Activated naive CD4-positive, alpha-beta T cell (primary cell): ENCODE measurements around the gene BTN2A1.

Experiments used
- DNase-seq, 4 experiments: peaks; one replicate each; lab custom pipeline; 2025; lab: John Stamatoyannopoulos, UW

The BTN2A1 gene

DNA sequence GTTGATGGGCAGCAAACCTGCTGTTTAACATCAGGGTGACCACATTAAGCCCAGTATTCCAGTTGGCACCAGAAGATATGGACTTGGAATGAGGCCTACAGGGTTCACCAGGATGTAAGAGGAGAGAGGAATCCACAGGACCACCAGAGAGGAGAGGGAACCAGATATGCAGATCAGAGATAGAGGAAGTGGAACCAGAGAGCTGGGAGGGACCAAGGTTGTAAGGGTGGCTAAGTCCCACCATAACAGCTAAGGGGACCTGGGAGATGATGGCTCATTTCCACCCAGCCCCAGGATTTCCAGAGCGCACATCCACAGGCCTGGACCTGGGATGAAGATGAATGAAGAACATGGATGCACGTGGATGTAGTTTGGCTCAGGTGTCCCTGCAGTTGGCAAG, 11.1 kb downstream of the BTN2A1 start:
- DNase-seq: no peak

DNA sequence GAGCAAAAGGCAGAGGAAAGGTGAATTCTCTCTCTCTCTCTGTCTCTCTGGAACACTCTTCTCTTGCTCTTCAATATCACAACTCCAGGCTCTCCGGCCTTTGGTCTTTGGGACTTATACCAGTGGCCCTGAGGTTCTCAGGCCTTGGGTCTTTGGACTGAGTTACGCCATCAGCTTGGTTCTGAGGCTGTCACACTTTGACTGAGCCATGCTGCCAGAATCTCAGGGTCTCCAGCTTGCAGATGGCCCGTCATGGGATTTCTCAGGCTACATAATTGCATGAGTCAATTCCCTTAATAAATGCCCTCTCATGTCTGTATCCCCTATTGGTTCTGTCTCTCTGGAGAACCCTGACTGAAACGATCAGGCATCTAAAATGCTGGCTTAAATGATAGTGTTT, 12.9 kb downstream of the BTN2A1 start:
- no peak for DNase-seq

DNA sequence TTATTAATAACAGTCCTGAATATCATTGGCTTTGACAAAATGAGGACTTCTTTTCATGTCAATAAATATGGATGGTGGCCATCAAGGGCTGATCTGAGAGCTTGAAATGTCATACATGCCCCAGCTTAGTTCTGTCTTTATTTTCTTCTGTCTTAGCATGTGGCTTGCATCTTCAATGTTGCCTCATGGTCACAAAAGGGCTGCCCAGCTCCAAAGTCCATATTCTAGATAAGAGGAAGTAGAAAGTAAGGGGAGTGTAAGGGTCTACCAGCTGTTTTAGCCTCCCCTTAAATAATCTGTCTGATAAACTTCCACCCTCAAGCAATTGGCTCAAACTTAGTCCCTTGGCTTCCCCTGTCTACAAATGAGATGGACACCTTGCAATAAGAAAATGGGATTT, 14.2 kb downstream of the BTN2A1 start:
- DNase-seq: no peak

DNA sequence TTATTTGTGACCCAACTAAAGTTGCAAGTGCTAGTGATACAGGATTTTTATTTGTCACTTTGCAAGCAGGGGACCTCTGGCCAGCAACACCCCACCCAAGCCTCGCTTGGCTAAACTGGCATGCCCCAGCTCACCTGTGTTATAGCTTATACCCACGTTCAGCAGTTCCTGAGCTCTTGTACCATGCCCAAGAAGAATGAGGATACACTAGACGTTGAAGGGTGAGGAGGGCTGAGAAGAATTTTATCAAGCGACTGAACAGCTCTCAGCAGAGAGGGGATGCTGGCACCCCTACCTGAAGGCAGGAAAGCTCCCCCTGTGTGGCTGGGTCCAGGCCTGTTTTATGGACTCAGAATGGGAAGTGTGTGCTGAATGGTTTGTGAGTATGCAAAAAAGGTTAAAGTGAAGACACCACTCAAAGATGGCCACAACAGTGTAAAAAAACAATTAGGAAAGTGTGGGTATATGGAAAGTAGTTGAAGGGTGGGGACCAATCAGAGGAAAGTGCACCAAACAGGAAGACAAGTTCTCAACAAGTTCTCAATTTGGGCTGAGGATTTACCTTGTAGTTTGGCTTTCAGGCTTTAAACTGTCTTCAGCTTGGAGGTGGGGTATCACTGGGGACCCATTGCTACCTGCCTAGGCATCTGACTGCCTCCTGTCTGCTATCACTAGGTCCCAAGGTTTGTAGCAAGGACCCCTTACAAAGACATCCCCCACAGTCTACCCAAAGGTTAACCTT, 15.0 kb downstream of the BTN2A1 start:
- DNase-seq: no peak

DNA sequence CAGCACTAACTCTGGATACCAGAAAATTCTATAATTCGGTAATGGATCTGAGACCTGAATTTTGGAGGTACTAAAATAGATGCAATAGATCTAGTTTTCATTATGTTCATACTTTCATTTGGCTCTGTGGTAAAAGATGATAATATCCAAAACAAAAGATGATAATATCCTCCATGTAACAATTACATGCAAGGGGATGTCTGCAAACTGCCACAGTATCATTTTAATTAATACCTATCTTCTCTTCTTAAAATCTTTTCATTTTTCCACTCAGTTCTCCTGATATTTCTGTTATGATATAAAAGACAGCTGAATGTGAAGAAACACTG, 15.6 kb downstream of the BTN2A1 start:
- no peak for DNase-seq

DNA sequence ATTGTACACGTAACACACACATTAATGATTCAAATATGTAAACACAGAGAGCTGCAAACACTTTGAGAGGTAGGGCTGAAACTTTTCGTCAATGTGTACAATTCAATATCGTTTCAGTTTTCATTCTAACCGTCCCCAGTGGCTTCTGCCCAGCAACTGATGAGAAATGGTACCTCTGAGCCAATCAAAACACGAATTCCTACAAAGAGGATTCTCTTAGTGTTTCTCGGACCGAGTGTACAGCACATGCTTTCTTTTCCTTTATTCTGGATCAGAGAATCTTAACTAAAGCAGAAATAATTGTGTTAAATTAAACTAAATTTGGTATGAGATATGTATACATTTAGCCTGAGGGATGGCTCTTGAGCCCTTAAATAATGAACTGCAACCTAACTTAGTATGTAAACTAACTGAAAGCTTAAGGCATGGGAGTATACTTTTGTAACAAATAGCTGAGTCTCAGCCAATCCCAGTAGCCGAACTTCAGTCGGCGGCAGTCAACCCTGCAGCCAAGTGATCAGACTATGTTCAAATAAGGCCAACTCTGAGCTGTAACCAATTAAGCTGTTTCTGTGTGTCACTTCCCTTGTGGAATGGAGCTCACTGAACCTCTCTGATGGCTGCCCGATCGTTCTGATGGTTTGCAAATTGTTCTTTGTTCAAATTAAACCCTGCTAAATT, 16.1 kb downstream of the BTN2A1 start:
- peak; percentile 14 to 60 (median 29) for DNase-seq

DNA sequence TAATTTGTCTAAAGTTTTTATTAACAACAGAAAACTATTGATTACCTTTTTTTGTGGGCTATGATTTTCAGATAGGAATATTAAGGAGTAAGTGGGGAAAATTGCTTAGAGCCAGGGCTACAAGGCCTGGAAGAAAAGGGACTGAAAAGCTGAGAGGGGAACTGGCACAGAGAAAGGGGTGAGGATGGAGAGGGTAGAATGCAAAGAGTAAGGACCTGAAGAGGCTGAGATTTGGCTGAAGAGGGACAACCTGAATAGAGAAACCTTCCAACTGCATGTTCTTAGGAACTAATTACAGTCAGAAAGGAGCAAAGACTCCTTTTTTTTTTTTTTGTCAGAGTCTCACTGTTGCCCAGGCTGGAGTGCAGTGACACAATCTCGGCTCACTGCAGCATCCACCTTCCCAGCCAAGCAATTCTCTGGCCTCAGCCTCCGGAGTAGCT, 16.7 kb downstream of the BTN2A1 start:
- DNase-seq: no peak

DNA sequence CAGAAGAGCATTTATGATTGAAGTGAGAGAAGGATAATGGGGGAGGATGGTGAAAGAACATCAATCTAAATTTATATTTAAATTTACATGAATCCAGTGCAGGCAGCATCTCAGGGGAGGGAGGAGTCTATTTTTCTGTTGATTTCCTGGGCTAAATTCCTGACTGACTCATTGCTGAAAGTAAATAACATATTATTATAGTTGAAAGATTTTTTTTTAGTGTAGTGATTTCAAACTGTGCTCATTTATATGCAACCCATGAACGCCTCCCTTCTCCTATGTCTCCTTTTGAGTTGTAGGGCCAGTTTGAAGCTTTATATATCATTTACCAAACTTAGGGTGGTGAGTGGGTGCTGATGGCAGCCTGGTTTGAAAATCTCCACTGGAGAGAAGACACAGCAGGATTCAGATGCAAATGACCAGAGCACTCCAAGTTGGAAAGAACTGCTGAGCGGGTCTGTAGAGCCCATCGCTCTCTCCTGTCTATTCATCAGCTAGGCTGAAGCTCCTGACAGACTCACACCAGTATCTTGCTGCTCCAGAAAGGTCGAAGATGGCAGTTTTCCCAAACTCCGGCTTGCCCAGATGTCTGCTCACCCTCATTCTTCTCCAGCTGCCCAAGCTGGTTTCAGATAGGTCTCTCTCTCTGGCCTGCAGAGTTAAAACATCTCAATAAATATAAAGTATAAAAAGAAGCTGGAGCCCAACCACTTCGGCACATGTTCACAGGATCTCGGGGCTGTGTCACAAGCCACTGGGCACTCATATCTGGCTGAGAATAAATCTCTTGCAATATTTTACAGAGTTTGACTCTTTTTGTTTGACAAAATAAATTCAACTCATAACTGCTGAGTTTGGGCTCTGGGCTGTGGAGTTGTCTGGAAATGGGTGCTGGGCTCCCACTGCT, 18.3 kb downstream of the BTN2A1 start:
- no peak for DNase-seq

DNA sequence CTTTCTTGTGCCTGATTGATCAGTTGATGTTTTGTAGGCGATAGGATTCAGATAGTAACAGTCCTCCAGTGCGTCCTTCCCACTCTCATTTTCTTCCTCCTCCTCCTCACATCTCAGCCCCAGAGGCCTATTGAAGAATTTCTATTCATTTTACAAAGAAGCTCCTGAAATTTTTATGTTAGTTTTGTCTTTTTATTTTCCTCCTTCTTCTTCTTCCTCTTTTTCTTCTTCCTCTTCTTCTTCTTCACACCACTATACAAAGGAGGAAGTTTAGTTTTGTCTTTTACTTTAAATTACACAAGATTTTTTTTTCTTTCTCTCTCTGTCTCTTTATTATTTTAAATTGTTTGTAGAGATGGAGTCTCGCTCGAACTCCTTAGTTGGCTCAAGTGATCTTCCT, 19.1 kb downstream of the BTN2A1 start:
- DNase-seq: no peak

DNA sequence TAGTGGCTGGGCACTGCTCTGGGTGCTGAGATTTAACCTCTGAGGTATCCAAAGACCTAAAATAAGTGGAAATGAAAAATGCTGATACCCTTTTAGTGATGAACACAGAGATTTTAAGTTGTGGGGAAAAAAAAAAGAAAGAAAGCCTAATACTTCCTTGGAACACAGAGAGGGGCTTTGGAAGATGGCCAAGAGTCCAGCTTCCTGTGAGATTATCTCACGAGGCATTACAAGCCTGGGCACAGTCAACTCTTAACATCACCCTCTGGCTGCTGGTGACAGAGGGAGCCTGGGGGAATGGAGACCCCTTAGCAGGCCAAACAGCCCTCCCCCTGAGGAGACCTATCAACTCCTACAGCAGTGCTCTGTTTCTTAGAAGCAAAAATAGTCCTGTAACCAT, 19.7 kb downstream of the BTN2A1 start:
- DNase-seq: no peak

DNA sequence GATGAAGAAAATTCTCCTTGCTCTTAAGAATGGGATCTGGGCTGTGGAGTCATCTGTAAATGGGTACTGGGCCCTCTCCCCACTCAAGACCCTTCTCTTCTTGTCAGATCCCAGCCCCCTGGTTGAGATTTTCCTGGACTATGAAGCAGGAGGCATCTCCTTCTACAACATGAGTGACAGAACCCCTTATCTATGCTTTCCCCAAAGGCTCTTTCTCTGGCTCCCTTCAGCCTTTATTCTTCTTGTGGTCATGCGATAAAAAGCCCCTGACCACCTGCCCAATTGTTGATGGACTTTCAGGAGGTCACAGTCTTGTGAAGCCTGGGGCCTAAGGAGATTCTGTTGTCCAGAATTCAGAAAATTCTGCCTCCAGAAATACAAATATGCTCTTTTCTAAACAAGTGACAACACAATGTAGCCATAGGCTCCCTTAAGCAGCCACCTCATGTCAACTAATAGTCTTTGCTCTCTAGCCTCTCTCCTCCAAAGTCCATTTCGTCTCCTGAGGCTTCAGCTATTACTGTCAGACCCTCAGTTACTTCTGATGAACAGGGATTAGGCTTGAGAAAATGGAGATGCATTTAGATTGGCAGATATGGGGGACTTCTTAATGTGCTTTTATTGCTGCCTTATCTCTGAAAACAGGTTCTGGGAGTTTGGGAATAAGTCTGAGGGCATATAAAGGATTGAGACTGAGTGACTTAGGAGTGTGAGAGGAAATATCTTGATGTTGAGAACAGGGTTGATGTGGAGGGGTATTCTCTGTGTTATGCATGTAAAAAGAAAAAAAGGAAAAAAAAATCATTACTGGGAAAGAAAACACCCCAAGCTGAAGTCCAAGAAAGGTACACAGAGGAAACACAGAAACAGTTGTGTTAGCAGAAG, 20.6 kb downstream of the BTN2A1 start:
- DNase-seq: no peak

DNA sequence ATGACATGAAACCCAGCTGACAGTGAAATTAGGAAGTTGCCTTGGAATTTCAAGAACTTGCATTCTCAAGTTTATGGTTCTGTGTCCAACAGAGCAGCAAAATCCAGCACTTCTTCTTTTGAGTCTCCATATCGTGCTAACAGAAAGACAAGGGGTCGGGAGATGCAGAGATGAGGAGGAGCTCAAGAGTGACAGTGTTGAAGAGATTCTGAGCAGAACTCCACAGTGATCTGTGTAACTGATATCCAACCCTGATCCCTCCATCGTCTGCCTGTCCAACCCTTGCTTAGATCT, 21.2 kb downstream of the BTN2A1 start:
- no peak for DNase-seq

DNA sequence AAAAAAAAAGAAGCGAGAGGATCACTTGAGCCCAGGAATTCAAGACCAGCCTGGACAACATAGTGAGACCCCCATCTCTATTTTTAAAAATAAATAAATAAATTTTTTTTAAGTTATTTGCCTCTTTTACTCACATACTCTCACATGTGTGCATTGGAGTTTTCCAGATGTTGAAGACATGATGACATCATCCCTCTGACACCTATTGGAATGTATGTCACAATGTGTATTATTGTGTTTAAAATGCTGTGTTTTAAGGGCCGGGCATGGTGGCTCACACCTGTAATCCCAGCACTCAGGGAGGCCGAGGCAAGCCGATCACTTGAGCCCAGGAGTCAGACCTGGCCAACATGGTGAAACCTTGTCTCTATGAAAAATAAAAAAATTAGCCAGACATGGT, 24.6 kb downstream of the BTN2A1 start:
- DNase-seq: no peak

DNA sequence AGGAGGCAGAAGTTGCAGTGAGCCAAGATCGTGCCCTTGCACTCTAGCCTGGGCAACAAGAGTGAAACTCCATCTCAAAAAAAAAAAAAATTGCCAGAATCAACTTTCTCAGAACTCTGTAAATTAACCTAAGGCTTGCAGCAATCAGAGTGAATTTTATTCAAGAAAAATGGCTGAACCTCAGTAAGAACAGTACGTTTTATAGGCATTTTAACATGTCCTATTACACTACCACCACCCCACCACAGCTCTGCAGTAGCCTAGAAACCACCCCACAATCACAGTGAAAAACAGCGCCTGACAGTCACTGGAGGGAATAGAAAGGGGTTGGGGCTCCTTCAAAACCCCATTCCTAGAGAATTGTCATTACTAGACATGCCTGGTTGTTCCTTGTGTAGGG, 26.0 kb downstream of the BTN2A1 start:
- no peak for DNase-seq

DNA sequence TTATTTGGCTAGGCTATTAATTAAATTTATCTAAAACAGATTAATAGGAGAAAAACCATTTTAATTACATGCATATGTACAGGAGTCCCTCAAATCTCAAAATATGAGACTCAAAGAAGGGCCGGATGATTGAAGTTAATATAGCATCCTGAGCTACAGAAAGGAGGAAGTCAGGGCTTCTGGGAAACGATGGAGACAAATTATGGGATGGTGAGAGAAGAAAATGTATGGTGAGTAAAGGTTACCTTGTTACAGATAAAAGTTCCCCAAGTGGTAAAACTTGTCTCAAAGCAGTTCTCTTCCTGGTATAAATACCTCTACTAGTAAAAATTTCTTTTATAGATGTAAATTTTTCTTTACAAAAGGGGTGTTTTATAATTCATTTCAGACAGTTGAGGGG, 26.4 kb downstream of the BTN2A1 start:
- DNase-seq: no peak

DNA sequence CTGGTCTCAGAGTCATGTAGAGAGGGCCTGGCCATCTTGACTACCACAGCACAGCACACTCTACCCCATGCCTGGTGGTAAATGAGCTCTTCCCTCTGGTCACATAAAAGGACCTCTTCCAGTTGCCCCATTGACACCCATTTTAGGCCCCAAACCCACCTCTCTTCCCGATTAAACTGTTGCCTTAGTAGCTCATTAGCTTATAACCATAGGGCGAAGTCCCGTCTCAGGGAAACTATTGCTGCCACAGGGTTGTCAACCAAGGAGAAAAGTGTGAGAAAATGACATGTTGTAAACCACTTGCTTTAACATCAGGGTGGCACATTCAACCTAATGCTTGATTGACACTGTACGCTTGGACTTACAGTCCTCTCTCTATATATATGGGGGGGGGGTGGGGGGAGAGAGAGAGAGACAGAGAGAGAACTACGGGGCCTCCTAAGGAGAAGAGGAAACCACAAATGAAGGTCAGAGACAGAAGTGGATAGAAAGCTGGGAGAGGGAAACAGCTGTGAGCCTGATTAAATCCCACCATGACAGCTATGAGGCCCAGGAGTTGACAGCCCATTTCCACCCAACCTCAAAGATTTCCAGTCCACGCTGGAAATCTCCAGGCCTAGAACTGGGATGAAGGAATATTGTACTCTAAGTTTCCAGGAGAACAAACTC, 27.5 kb downstream of the BTN2A1 start:
- DNase-seq: no peak

DNA sequence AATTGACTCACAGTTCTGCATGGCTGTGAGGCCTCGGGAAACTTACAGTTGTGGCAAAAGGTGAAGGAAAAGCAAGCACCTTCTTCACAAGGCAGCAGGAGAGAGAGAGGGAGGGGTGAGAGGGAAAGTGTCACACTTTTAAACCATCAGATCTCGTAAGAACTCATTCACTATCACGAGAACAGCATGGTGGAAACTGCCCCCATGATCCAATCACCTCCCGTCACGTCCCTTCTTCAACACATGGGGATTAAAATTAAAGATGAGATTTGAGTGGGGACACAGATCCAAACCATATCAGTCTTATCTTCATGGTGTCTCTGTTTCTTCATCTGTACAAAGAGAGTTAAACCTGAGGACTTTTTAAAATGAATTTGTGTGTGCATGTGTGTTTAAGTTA, 28.6 kb downstream of the BTN2A1 start:
- no peak for DNase-seq

DNA sequence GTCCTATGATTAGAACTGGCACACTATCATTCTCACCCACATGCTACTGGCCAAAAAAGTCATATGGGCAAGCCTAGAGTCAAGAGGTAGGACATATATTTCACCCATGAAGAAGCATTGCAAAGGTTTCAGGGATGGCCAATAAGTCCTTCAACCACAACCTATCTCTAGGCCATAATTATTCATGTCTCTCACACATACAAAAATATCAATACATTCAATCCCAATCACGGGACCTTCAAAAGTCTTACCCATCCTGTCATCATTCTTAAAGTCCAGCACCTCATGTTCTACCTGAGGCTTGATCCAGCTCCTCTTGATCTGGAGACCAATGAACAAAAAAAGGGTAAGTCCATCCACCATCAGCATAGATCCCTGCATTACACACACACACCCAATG, 29.7 kb downstream of the BTN2A1 start:
- DNase-seq: no peak

DNA sequence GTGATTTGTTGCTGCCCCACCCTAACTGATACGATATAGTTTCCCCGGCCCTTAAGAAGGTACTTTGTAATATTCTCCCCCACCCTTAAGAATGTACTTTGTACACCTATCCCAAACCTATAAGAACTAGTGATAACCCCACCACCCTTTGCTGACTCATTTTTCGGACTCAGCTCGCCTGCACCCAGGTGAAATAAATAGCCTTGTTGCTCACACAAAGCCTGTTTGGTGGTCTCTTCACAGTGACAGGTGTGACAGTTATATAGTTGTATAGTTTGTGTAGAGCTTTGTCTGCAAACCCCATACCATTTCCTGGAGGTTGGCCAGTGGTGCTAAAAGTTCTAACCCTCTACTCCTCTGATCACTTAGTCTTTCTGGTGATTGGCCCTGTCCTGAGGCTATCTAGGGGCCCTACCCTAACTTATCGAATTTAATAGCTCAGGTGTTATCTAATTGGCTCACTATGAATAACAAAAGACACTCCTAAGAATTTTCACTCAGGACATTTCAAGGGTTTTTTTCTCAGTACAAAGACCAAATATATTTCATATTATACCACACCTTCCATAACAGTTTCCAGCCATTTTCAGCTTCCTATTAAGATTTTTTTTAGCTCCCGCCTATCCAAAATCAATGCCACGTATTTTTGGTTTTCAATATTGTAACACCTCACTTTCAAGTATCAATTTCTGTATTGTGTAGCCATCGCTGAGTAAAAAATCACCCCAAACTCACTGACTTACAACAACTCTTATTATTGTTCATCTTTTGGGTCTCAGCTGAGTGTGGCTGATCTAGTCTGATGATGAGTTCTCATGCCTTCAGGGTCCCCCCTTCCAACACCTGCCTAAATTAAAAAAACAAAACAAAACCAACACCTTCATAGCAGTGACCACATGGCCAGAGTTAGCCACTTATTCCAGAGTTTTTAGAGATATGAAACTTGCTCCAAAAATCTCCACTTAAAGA, 32.5 kb downstream of the BTN2A1 start:
- DNase-seq: no peak

DNA sequence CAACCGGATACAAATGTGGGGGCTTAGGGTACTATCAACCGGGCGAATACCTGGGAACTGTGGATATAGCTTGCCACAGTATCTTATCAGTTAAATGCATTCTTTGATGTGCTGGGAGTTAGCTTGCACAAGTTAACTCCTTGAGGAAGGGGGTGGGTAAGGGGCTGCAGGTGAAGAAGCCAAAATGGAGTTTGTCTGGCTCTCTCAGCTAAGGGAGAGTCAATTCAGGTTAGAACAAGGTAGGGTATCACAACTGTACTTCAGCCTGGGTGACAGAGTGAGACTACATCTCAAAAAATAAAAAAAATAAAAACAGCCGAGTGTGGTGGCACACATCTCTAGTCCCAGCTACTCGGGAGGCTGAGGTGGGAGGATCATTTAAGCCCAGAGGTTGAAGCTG, 33.8 kb downstream of the BTN2A1 start:
- no peak for DNase-seq
